IMR-90 (cell line): ENCODE results near the gene PDCD11. TPM values are rescaled to one million over a fixed set of nuclear protein-coding genes. Genes with fewer than 3 reads are reported as not detected.

ENCODE experiments used
- ATAC-seq: fragments of 200-7000 bp; cut with Tn5 transposase; 2 replicates; pipeline ENCODE4 v1.9.1; 2020; ENCODE audit warnings: low read depth, mild to moderate bottlenecking, moderate library complexity
- BruUV-seq: library from RNA; stranded (reverse); fragments of 400-500 nt; replicated peaks from 2 replicates; lab custom pipeline; 2021; lab: Mats Ljungman, UMichigan
- CTCF ChIA-PET: fragments of 300-600 bp; formaldehyde crosslinking; extraction: SDS; loops from one replicate; lab custom pipeline; 2021; ENCODE audit warnings: antibody characterized with exemption; lab: Yijun Ruan, JAX
- POLR2A ChIA-PET: fragments of 300-600 bp; sonication (Branson Sonifier 250); formaldehyde crosslinking; loops from one replicate; lab custom pipeline; 2022; ENCODE audit warnings: antibody characterized with exemption; ENCODE audit not compliant: unreplicated experiment; lab: Charles Lee
- DNase-seq: peaks from one replicate; pipeline ENCODE4 v3.0.0; 2013
- H2AFZ ChIP-seq: replicated peaks from 2 replicates; pipeline ENCODE3; 2013; ENCODE audit warnings: low read length, mild to moderate bottlenecking; ENCODE audit not compliant: poor library complexity
- H2AK5ac ChIP-seq: 2 replicates; pipeline ENCODE4 v1.6.1; 2013; ENCODE audit warnings: low read depth, low read length, inconsistent platforms
- H2AK9ac ChIP-seq: replicated peaks from 2 replicates; pipeline ENCODE3; 2013; ENCODE audit warnings: mild to moderate bottlenecking, low read depth, low read length, moderate library complexity; ENCODE audit not compliant: poor library complexity
- H2BK120ac ChIP-seq: 2 replicates; pipeline ENCODE4 v1.6.1; 2013; ENCODE audit warnings: low read depth, low read length, inconsistent platforms
- H2BK15ac ChIP-seq: 3 replicates; pipeline ENCODE4 v1.6.1; 2013; ENCODE audit warnings: low read depth, low read length, inconsistent platforms
- H2BK20ac ChIP-seq: 2 replicates; pipeline ENCODE4 v1.6.1; 2013; ENCODE audit warnings: low read depth, mild to moderate bottlenecking, inconsistent platforms, low read length, moderate library complexity
- H2BK5ac ChIP-seq: 2 replicates; pipeline ENCODE4 v1.6.1; 2013; ENCODE audit warnings: mild to moderate bottlenecking, low read depth, low read length, inconsistent platforms; ENCODE audit not compliant: poor library complexity, severe bottlenecking
- H3K14ac ChIP-seq: replicated peaks from 2 replicates; pipeline ENCODE4 v1.6.1; 2013; ENCODE audit warnings: low read depth, low read length, inconsistent platforms
- H3K18ac ChIP-seq: 2 replicates; pipeline ENCODE4 v1.6.1; 2013; ENCODE audit warnings: low read depth, low read length, control low read depth
- H3K23ac ChIP-seq: 2 replicates; pipeline ENCODE4 v1.6.1; 2013; ENCODE audit warnings: low read depth, low read length, inconsistent platforms
- H3K27ac ChIP-seq: 2 replicates; pipeline ENCODE4 v1.5.1; 2013; ENCODE audit warnings: mild to moderate bottlenecking, control low read depth, low read length; ENCODE audit not compliant: insufficient read depth
- H3K27me3 ChIP-seq: 2 replicates; pipeline ENCODE4 v1.6.1; 2013; ENCODE audit warnings: low read length; ENCODE audit not compliant: control insufficient read depth, insufficient read depth
- H3K36me3 ChIP-seq: 2 replicates; pipeline ENCODE4 v1.6.1; 2013; ENCODE audit warnings: low read length, mixed read lengths; ENCODE audit not compliant: control insufficient read depth, insufficient read depth
- H3K4ac ChIP-seq: 2 replicates; pipeline ENCODE4 v1.6.1; 2013; ENCODE audit warnings: low read depth, low read length, inconsistent platforms
- H3K4me1 ChIP-seq: 2 replicates; pipeline ENCODE4 v1.6.1; 2013; ENCODE audit warnings: low read length, mixed read lengths; ENCODE audit not compliant: control insufficient read depth, insufficient read depth
- H3K4me2 ChIP-seq: 2 replicates; pipeline ENCODE4 v1.6.1; 2013; ENCODE audit warnings: low read depth, mild to moderate bottlenecking, control low read depth, low read length, moderate library complexity
- H3K4me3 ChIP-seq: 2 replicates; pipeline ENCODE4 v1.5.1; 2013; ENCODE audit warnings: low read depth, mild to moderate bottlenecking, control low read depth, low read length, moderate library complexity; ENCODE audit not compliant: insufficient read depth
- H3K56ac ChIP-seq: 2 replicates; pipeline ENCODE4 v1.6.1; 2013; ENCODE audit warnings: low read length, inconsistent platforms; ENCODE audit not compliant: insufficient read depth; ENCODE audit errors: extremely low read depth
- H3K79me1 ChIP-seq, 2 experiments: 2 replicates each; pipeline ENCODE4 v1.6.1; 2013; ENCODE audit warnings: low read length in 2 of 2, inconsistent platforms in 1 of 2, low read depth in 1 of 2
- H3K9ac ChIP-seq: 2 replicates; pipeline ENCODE4 v1.6.1; 2013; ENCODE audit warnings: low read depth, low read length, control low read depth
- H3K9me1 ChIP-seq: 2 replicates; pipeline ENCODE4 v1.6.1; 2013; ENCODE audit warnings: low read length, inconsistent platforms; ENCODE audit not compliant: insufficient read depth
- H3K9me3 ChIP-seq: 2 replicates; pipeline ENCODE4 v1.6.1; 2013; ENCODE audit warnings: low read length; ENCODE audit not compliant: control insufficient read depth, insufficient read depth
- H4K20me1 ChIP-seq: 2 replicates; pipeline ENCODE4 v1.6.1; 2013; ENCODE audit warnings: low read length, inconsistent platforms; ENCODE audit not compliant: insufficient read depth
- H4K5ac ChIP-seq: 2 replicates; pipeline ENCODE4 v1.6.1; 2013; ENCODE audit warnings: mild to moderate bottlenecking, low read depth, low read length, control low read depth
- H4K8ac ChIP-seq, 2 experiments: 2 replicates each; pipeline ENCODE4 v1.6.1; 2013; ENCODE audit warnings: low read depth in 2 of 2, low read length in 2 of 2, control low read depth in 1 of 2, inconsistent platforms in 1 of 2
- H4K91ac ChIP-seq: 2 replicates; pipeline ENCODE4 v1.6.1; 2013; ENCODE audit warnings: low read depth, low read length, inconsistent platforms; ENCODE audit not compliant: insufficient read depth
- CEBPB ChIP-seq: IDR thresholded peaks from 2 replicates; pipeline ENCODE4 v1.6.1; 2012; ENCODE audit warnings: low read depth, low read length, improper control_type of control experiment
- WGBS, 2 experiments: methylation state at CpG; one replicate each; pipeline versions ENCODE4 v1.1.5 to v1.1.7; 2013; ENCODE audit warnings: missing lambda C conversion rate in 2 of 2; ENCODE audit not compliant: insufficient read length in 1 of 2; ENCODE audit errors: extremely low coverage in 2 of 2; 5-methylcytosine and 5-hydroxymethylcytosine counted together
- dilution Hi-C: fragments of 300-500 bp; cut with HindIII; formaldehyde crosslinking; loops from one replicate; pipeline ENCODE4 v1.14.3; 2018; ENCODE audit warnings: low sequenced_read_pairs; ENCODE audit not compliant: unreplicated experiment
- in situ Hi-C: fragments of 300-500 bp; cut with MboI; formaldehyde crosslinking; loops from 3 replicates; pipeline ENCODE4 v1.14.3; 2019; ENCODE audit warnings: low sequenced_read_pairs, inconsistent platforms, mixed read lengths
- intact Hi-C: fragments of 100-400 bp; cut with micrococcal nuclease; formaldehyde crosslinking; loops from 2 replicates; pipeline ENCODE4 v1.10.0; 2022
- polyA plus RNA-seq, 3 experiments: library from polyadenylated mRNA; depleted of rRNA; stranded (reverse); fragments of >200 nt; gene quantifications; 2 replicates each; pipeline ENCODE4 v1.2.3, GENCODE V29; 2012; ENCODE audit warnings: low replicate concordance in 1 of 3
- total RNA-seq: library from RNA; depleted of rRNA; stranded (reverse); fragments of >200 nt; gene quantifications from 2 replicates; pipeline ENCODE4 v1.2.3, GENCODE V29; 2012

PDCD11 gene
- total and polyA plus RNA-seq, 2 of the 4 experiments (the other 2 are of a cell fraction), result 20.4 to 56.8 TPM

GRCh38 chr10:103441206-103441605, 44.8 kb downstream of the PDCD11 start:
- Histone ChIP-seq H2AK5ac (no peak overlapping the region), H3K27me3 (no peaks in the 10 kb centered on the region), H3K4me3 (no peak overlapping the region), H3K4ac (no peak overlapping the region), H3K36me3 (peaks cover 78% of the 10 kb centered on the region), H2BK20ac (no peak overlapping the region), H3K9me3 (no peaks in the 10 kb centered on the region), H2BK5ac (no peak overlapping the region), H2BK120ac (no peak overlapping the region), H3K27ac (no peak overlapping the region), H4K5ac (no peak overlapping the region), H3K23ac (no peak overlapping the region), H4K8ac (no peak overlapping the region), H3K18ac (no peak overlapping the region), H3K4me2 (no peak overlapping the region), H2AFZ (no peak overlapping the region), H3K9me1 (no peaks in the 10 kb centered on the region; the same call in 1 of the 2 replicates), H2AK9ac (no peak overlapping the region), H3K4me1 (no peaks in the 10 kb centered on the region; the same call in 1 of the 2 replicates), H3K14ac (no peak overlapping the region), H4K91ac (no peak overlapping the region), H3K79me1 (no peaks in the 10 kb centered on the region; a peak in 1 of 4 replicates), H3K9ac (no peak overlapping the region), H2BK15ac (no peak overlapping the region), H3K56ac (no peak overlapping the region), H4K20me1 (0 out of 2 replicates have a peak, but pooled peaks cover 4% of the 10 kb centered on the region)
- intact Hi-C loops, result no loop called here
- CTCF ChIA-PET, result no interaction called here
- ATAC-seq, result peak; percentile 42; the same call in 1 of the 2 replicates
- BruUV-seq, result no TSS peak
- no CpG with 5 or more reads among the region's 8 CpGs for WGBS, 2 experiments
- dilution Hi-C loops, result no loop called here
- TF ChIP-seq CEBPB, result no peak
- POLR2A ChIA-PET, result no interaction called here
- in situ Hi-C loops, result no loop called here
- no peak for DNase-seq
